CD4-positive, alpha-beta T cell treated with Interleukin-17A for 1 hour (primary cell): ENCODE results near the gene OFD1.

Source experiments
- DNase-seq: peaks from one replicate; pipeline ENCODE4 v3.0.0-alpha.2; 2020

Gene OFD1, protein sequence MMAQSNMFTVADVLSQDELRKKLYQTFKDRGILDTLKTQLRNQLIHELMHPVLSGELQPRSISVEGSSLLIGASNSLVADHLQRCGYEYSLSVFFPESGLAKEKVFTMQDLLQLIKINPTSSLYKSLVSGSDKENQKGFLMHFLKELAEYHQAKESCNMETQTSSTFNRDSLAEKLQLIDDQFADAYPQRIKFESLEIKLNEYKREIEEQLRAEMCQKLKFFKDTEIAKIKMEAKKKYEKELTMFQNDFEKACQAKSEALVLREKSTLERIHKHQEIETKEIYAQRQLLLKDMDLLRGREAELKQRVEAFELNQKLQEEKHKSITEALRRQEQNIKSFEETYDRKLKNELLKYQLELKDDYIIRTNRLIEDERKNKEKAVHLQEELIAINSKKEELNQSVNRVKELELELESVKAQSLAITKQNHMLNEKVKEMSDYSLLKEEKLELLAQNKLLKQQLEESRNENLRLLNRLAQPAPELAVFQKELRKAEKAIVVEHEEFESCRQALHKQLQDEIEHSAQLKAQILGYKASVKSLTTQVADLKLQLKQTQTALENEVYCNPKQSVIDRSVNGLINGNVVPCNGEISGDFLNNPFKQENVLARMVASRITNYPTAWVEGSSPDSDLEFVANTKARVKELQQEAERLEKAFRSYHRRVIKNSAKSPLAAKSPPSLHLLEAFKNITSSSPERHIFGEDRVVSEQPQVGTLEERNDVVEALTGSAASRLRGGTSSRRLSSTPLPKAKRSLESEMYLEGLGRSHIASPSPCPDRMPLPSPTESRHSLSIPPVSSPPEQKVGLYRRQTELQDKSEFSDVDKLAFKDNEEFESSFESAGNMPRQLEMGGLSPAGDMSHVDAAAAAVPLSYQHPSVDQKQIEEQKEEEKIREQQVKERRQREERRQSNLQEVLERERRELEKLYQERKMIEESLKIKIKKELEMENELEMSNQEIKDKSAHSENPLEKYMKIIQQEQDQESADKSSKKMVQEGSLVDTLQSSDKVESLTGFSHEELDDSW

DNA sequence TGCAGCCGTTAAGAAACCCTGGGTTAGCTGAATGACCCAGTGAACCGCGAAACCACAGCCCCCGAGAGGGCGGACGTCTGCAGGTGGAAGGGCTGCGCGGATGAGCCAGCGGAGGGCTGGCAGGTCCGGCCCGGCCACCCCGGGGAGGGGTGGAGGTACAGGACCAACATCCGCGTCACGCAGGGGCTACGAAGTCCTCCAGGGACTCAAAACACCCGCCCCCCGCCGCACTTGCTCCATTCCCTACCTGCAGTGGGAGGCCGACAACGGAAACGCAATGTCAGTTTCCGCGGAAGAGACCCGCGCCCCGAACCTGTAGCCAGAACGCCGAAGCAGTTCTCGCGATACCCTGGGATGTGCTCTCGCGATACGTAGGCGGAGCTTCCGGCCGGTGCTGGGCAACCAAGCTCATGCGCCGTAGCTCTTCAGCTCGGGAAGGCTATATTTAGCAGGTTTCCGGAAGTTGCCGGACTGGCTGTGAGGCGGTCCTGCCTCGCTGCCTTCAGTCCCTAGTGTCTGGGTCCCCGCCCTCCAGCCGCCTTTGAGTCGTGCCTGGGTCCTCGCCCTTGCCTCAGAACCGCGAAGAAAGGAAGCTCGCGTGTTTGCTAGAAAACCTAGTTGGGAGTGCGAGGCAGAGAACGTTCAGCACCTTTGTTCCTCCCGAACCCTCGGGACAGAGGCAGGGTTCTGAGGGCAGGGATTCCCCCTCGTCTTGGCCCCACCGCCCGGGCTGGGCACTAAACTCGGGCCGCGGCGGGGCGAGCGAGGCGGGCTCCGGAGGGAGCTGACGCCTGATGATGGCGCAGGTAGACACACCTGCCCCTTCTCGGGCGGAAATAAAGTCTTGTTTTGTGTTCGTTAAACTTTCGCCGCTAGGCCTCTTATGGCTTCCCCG is at the start of gene OFD1, which contains the start of gene TRAPPC2:
TSS of gene OFD1 (plus strand) at position 471 of the 895 bp plus-strand sequence. CDS start at position 795, 324 bp downstream.
TSS of gene TRAPPC2 (minus strand) at position 343 of the 895 bp plus-strand sequence. CDS start 14,657 bp downstream, outside the sequence.
- peak; percentile 95 for DNase-seq

DNA sequence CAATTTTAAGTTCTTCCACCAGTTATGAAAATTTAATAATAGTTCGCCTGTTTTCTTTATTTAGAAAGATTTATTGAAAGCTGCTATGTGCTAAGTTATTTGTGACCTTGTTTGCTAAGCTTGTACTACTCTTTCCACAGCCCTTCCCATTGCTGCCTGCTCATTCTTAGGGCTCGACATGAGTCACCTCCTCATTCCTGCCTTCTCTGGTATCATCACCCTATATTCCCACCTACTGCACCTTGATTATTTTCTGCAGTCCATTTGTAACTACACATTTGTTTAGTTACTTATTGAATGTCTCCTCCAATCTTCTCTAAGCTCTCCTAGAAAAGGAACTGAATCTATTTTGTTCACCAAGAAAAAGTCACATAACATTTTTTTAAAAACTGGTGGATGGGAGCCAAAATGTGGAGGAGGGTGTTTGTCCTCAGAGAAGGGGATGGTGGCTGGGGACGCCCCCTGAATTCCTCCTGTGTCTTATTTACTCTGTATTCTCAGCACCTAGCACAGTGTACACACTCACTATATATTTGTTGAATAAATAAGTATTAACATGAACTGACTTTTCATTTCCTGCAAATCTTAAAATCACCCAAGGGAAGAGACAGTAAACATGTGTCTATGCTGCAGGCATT is 49.3 kb upstream of the OFD1 start:
- no peak for DNase-seq

DNA sequence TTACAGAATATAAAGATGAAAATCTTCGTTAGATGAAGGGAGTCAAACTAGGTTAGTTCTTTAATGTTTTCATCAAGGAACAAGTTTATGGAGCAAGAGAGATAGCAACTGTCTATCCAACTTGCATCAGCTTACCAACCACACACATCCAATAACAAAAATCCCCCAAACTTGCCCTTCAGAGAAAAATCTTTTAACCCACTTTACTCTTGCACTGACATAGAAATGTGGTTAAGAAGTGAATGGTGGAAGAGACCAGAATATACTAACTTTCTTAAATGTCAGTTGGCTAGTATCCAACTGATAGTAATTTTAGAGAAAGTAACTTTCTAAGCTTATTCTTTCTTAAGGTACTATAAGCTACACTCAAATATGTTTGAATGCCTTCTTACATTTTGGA is 47.3 kb upstream of the OFD1 start:
- no peak for DNase-seq

DNA sequence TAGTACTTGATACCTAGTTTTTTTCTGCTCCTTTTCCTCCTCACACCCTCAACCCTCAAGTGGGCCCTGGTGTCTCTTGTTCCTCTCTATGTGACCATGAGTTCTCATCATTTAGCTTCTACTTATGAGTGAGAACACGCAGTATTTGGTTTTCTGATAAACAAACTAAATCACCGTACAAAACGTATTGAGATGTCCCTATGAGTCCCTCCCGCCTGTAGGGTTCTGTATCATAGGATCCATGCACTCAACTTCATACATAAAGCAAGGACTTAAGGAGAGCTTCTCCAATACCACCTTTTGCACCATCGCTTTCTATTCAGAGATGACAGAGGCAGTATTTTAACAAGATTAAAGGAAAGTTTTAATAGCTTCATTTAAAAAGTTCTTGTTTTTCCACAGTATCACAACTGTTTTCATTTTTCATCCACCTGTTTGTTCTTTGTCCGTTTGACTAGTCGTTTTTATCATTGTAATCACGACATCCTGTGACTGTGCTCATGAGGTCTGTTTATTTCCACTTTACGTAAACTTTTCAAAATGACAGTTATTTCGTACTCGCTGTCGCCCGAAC is 46.1 kb upstream of the OFD1 start:
- DNase-seq = peak; percentile 30

DNA sequence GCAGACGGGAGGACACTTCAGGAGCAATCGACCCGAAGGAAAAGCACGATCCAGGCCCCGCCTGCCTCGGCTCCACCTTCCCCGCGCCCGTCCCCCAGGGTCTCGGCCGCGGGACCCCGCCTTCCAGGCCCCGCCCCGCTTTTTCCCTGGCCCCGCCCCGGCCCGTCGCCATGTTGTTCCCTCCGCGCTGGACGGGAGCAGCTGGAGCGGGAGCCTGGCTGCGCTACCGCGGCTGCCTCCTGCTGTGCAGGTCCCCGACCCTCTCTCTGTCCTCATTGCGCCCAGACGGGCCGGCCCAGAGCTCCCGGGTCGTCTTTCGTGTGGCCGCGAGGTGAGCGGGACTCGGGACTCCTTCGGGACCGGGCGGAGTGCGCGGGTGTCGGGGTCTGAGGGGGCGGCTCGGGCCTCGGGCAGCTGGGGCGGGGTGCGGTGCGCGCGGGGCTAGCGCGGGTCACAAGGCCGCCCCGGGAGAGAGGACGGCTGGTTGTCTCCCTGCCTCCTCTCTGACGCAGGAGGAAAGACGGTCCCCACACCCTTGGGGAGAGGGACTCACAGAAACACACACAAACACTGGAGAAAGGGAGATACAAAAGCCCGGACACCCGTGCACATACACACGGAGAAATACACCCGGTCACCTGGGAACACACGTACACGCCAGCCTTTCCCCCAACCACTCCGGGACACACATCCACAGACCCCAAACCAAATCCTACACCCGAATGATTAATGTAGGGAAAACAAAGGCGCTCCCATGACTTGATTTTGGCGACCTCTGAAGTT is 45.4 kb upstream of the OFD1 start, which contains the start of gene RAB9A:
TSS of gene RAB9A (plus strand) at position 171 of the 783 bp plus-strand sequence. CDS start 19,619 bp downstream, outside the sequence.
- peak; percentile 82 for DNase-seq

DNA sequence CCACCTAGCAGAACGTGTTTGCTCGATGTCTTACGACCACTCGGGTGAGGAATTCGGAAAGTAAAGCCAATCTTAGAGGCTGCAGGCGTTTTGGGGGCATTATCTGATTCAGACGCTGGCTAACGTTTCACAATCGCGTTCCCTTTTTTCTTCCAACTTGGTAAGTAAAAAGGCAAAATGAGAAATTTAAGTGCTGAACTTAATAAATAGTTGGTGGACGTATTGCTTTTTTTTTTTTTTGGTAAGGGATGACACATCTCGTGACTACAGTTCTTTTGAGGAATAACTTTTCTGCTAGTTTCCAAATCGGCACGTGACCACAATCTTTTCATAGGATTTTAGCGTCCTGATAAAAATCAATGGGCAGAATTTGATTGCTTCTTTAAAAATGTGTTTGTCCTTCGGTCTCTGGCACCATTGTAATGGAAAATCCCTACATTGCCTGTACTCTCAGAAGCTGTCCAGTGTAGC is 44.8 kb upstream of the OFD1 start:
- no peak for DNase-seq

DNA sequence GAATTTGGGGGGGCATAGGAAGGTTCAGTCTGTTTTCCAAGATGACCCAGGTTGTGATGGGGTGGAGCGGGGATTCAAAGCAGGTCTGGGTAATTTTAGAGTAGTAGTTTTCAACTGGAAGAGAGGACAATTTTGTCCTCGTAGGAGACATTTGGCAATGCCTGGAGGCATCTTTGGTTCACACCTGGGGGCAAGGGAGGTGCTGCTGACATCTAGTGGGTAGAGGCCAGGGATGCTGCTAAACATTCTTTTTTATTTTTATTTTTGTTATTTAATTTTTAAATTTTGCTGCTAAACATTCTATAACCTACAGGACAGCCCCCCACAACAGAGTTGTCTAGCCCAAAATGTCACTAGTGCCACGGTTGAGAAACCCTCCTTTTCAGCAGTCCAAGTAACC is 43.7 kb upstream of the OFD1 start:
- DNase-seq = peak; percentile 36

DNA sequence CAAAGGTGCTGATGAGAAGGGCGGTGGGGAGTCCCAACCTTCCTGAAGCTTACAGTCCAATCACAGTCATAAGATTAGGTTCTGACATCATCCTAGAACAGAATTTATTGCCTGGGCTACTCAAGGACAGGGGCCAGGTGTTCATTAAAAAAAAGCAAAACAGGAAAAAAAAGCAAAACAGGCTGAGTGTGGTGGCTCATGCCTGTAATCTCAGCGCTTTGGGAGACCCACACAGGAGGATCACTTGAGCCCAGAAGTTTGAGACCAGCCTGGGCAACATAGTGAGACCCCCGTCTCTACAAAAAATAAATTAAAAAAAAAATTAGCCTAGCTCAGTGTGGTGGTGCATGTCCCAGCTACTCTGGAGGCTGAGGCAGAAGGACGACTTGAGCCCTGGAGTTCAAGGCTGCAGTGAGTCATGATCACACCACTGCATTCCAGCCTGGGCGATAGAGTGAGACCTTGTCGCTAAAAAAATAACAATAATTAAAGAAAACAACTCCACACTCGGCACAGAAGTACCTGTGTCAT is 42.6 kb upstream of the OFD1 start:
- DNase-seq = peak; percentile 27

DNA sequence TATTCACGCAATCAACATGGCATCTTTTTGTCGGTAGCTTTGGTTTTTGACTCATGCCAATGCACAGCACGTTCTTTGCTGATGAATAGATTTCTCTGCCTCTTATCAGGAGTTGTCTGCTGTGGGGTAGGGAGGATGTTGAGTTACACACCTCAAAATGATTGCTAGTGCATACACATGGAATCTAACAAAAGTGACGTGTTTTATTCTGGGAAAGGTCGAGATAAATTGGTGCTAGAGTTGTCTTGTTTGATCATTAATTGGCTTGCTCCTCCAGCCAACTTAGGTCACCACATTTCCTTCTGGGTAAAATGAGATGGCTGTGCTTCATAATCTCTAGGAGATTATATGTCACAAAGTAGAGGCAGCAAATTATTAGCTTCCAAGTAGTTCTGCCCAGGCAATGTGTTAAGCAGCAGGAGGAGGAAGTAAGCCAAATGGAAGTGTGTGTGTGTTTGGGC is 41.7 kb upstream of the OFD1 start:
- no peak for DNase-seq

DNA sequence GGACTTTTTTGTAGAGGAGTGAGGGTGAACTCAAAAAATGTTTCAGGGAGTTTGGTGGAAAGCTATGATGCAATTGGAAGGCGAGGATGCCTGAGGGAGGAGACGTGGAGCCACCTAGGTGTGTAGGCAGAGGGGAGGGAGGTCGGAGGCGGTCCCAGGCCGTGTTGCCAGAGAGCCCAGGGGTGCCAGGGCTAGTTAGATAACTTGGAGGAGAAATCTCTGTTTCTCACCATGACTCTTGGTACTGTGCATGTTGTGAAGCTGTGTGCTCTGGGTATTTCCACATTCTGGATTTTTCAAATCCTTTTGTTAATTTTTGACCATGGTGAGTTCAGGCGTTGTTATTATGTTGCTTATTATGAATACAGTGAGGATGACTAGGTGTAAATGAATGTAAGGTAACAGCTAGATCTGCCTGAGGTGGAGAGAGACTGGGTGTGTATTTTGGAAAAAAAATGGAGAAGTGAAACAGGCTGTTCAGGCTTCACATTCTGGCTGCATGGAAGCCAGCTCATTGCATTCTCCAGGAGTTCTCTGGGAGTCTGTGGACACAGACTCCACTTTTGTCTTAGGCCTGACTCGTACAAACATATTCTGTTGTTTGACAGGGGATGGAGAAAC is 41.1 kb upstream of the OFD1 start:
- no peak for DNase-seq

DNA sequence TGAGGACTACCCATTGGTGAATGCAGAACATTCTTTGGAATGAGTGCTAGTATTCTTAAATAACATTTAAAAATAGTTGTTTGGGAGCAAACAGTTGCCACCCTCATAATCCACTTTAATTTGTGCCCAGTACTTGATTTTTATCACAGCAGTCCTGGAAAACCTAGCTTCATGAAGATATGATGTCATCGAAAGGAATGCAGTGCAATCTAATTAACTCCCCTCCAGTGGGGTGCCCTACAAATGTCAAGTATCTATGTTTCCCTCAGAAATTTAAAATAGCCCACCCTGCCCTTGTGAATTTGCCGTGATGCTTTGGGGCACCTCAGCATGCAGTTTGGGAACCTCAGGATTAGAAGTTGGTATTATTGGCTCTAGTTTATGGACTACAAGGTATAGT is 40.2 kb upstream of the OFD1 start:
- DNase-seq = no peak

DNA sequence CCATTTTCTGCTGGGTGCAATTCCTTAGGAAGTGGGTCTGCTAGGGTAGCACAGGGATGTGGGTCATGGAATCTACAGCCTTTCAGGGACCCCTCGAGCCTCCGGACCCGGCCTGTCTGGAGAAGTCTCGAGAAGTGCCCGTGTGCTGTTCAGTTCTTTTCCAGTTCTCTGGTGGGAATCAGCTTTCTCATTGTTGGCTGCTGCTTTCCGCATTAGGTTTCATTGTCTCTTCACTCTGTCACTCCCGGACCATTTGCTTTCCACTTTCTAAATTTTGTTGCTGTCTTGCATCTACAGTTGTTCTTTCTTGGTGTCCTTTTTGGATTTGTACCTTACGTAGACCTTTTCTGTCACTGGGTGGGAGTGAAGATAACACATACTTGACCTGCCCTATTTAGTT is 39.6 kb upstream of the OFD1 start:
- no peak for DNase-seq

DNA sequence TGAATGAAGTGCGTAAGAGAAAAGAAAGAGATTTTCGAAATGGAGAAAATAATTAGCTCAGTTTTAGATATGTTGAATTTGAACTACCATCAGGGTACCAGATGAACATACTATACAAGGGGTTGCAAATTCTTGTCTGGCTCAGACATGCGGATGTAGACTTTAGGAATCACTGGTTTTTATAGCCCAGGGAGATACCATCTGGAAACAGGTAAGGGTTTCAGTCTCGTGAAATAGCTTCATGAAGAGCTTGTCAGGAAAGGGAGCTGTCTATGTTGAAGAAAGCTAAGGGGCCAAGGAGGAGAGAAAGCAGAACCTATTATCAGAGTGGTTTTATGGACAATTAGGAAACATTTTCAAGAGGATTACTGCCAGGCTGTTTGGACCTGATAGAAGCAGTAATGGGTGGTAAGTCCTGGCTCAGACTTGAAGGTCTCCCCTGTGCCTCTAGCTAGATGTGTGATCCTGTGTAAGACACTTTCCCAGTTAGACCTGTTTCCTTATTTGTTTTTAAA is 38.9 kb upstream of the OFD1 start:
- no peak for DNase-seq

DNA sequence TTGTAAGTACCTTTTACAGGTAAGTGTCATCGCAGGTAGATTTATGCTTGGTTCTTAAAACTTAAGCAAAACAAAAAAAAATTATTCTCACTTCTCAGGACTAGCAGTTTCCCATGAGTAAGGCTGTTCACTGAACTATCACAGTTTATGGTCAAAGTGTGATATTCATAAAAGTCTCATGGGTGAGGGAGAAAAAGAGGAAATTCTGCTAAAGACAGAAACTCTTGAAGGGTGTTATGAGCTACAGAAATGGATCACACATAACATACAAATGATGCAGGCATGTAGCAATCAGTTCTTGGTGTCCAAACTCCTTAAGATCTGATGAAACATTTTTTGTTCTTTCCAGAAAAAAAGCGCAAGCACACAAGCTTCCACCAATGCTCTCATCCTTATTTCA is 37.1 kb upstream of the OFD1 start:
- peak; percentile 23 for DNase-seq

DNA sequence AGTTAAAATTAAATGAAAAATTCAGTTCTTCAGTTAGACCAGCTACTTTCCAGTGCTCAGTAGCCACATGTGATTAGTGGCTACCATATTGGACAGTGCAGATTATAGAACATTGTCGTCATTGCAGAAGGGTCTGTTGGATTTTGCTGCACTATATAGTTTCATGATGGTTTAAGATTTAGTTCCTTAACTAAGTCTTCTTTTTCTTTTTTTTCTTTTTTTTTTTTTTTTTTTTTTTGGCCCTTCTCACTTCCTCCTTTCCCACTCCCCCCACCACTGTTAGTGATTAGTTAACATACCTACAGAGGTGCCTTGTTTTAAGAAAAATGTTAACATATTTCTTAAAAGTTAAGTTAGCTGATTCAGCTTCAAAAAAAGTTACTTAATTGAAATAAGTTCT is 36.6 kb upstream of the OFD1 start:
- DNase-seq = no peak

DNA sequence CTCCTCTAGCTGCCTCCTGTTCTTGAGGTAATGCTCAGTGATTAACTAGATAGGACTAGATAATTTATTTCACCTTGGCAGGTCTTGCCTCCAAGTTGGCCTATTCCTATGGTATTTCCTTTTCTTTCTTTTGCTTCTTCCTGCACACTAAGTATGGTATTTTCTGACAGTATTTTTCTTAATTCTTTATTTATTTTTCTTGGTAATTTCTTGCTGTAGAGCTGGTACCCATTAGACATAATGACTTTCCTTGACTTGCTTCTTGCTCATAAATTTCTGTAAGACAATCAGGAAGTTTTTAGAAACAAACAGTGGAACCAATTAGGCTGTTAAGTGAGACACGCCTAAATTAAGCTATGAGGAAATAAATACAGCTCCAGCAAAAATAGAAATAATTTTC is 36.1 kb upstream of the OFD1 start:
- DNase-seq = no peak

DNA sequence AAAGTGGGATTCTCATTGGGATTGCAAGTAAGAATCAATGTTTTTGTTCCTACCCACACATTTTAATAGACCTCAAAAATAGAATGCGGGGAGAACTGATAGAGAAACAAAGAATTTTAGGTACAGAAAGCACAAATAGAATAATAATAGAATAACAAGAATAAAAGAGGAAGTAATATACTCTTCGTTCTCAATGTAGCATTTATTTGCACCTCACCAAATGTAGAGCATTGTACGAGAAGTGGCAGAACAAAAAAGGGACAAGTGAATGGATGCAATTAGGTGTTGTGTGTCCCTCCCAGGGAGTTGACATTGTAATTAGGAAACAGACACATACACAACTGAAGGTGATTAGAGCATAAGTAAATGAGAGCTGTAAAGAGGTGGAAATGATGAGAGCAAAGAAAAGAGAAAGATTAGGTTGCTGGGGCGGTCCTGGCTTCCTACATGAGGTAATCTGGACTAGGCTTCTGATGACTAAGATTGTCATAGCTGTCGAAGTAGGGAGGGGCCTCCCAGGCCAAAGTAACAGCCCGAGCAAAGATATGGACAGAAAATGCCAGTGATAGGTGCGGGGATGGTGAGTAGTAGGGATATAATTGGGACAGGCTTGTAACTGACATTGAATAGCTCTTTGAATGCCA is 35.2 kb upstream of the OFD1 start:
- DNase-seq = no peak

DNA sequence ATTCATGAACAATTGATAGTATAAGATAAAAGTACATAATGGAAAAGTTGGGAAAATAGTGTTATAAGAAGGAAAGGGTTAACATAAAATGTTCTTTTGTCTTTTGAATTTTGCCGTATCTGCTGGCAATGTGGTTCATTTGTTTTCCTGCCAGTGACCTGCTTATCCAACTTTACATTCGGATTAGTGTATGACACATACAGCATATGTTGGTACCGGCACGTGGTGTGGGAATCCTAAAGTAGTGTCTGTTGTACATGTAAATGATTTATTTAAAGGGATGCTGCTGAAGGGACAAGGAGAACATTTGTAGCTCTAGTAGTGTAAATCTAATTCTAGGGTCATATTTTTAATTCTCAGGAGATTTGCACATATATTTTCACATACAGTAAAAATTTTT is 34.2 kb upstream of the OFD1 start:
- DNase-seq = no peak
